Mammary epithelial cell (primary cell): ENCODE measurements around the gene CARD6.
"Not testable (repeated sequence)": the region's sequence is repeated elsewhere in the genome, so short reads cannot be mapped to it uniquely, and the experiment has no call there.

Experiments
- CTCF ChIP-seq, 2 donors: IDR thresholded peaks in 1 of 2; conservative IDR thresholded peaks in 1 of 2; 2 replicates each; pipeline ENCODE4 v1.5.1; 2011 to 2012; ENCODE audit warnings: inconsistent platforms in 2 of 2, low read length in 2 of 2, mild to moderate bottlenecking in 2 of 2, control low read depth in 1 of 2, low read depth in 1 of 2; ENCODE audit not compliant: insufficient read depth in 1 of 2; ENCODE audit errors: extremely low read depth in 1 of 2
- EZH2 ChIP-seq: IDR thresholded peaks from 2 replicates; pipeline ENCODE4 v1.6.1; 2012; ENCODE audit warnings: low read length, inconsistent platforms, borderline replicate concordance

DNA sequence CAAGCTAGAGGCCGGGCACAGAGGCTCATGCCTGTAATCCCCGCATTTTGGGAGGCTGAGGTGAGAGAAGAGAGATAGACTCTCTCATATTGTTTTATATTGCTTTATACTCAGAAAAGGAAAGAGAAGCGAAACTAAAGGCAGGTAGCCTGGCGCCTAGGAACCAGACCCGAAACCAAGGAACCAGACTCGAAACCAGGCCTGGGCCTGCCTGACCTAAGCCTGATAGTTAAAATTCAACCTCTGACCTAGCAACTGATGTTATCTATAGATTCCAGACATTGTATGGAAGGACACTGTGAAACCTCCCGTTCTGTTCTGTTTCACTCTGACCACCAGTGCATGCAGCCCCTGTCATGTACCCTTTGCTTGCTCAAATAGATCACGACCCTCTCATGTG lies 31.1 kb downstream of the CARD6 start:
- not testable (repeated sequence) for TF ChIP-seq CTCF (conservative IDR thresholded peaks at IDR 0.05 in 1 of 2, IDR thresholded peaks at IDR 0.05 in 1 of 2; ENCODE audit: extremely low read depth in 1 of 2, insufficient read depth in 1 of 2, low read depth in 1 of 2, low read length in 2 of 2); EZH2
